Measurements from ENCODE around the gene MYBBP1A. TPM values are rescaled to one million over a fixed set of nuclear protein-coding genes. Genes with fewer than 3 reads are reported as not detected.
A peak's percentile ranks its signal among the peaks of the same experiment; 100 is the strongest.

MYBBP1A gene
- total and polyA plus RNA-seq, 8 donors = 21.8 to 93.1 (median 35.5) TPM

GRCh38 chr17:4497101-4497824 lies 57.9 kb downstream of the MYBBP1A start:
- Histone ChIP-seq H3K4me1 (peaks cover 0 to 17% (median 7%) of the 10 kb centered on the region in 3 donors), H3K27me3 (no peaks in the 10 kb centered on the region), H3K9me3 (no peaks in the 10 kb centered on the region), H3K4me3 (no peak overlapping the region), H3K27ac (peak overlapping the region; percentile 49 to 83 (median 66)), H3K36me3 (no peaks in the 10 kb centered on the region)
- 49 to 58% methylated on average over 23 of the region's 23 CpGs for WGBS, 2 donors
- ATAC-seq = peak; percentile 29 to 39 (median 33)
- TF ChIP-seq CTCF (IDR thresholded peaks at IDR 0.05) = no peak
- no peak for FAIRE-seq
- intact Hi-C loops (cut with DNase I) = no loop called here
- DNase-seq = peak in 3 of 6 donors; percentile 61 to 78 (median 67)

GRCh38 chr17:4492721-4493561 lies 62.2 kb downstream of the MYBBP1A start:
- FAIRE-seq (no peak), DNase-seq (peak in 1 of 6 donors; percentile 41), ATAC-seq (peak in 3 of 4 donors; percentile 57 to 64 (median 58))
- Histone ChIP-seq H3K36me3 (no peaks in the 10 kb centered on the region), H3K27ac (no peak overlapping the region), H3K9me3 (no peaks in the 10 kb centered on the region), H3K4me1 (no peaks in the 10 kb centered on the region), H3K27me3 (no peaks in the 10 kb centered on the region), H3K4me3 (no peak overlapping the region)
- 58 to 63% methylated on average over 20 of the region's 20 CpGs for WGBS, 2 donors
- intact Hi-C loops (cut with DNase I) = no loop called here
- no peak for TF ChIP-seq CTCF (IDR thresholded peaks at IDR 0.05)

- DNase-seq (no peak), FAIRE-seq (no peak), ATAC-seq (no peak)
- intact Hi-C loops (cut with DNase I) = no loop called here
- TF ChIP-seq CTCF (IDR thresholded peaks at IDR 0.05) = no peak
- H3K36me3 ChIP-seq = no peaks in the 10 kb centered on the region
- WGBS, 2 donors = 87% methylated on average over 7 of the region's 7 CpGs
- no peak overlapping the region for H3K27ac ChIP-seq
- no peaks in the 10 kb centered on the region for H3K27me3 ChIP-seq
- H3K4me1 ChIP-seq = no peaks in the 10 kb centered on the region
- H3K4me3 ChIP-seq = no peak overlapping the region
- no peaks in the 10 kb centered on the region for H3K9me3 ChIP-seq
These were observed 64.5 kb downstream of the MYBBP1A start for GRCh38 chr17:4490637-4491061.

GRCh38 chr17:4490109-4490591 lies 65.0 kb downstream of the MYBBP1A start:
- H3K27ac ChIP-seq = no peak overlapping the region
- no peaks in the 10 kb centered on the region for H3K9me3 ChIP-seq
- WGBS, 2 donors = 81 to 89% methylated on average over 9 of the region's 9 CpGs
- H3K4me1 ChIP-seq = no peaks in the 10 kb centered on the region
- DNase-seq = no peak
- no peaks in the 10 kb centered on the region for H3K27me3 ChIP-seq
- no peak for FAIRE-seq
- no peaks in the 10 kb centered on the region for H3K36me3 ChIP-seq
- TF ChIP-seq CTCF (IDR thresholded peaks at IDR 0.05) = no peak
- intact Hi-C loops (cut with DNase I) = no loop called here
- no peak for ATAC-seq
- no peak overlapping the region for H3K4me3 ChIP-seq

Measured in pancreas (tissue), 10 donors.